Measurements from ENCODE around the gene C12orf42.

C12orf42 gene

DNA sequence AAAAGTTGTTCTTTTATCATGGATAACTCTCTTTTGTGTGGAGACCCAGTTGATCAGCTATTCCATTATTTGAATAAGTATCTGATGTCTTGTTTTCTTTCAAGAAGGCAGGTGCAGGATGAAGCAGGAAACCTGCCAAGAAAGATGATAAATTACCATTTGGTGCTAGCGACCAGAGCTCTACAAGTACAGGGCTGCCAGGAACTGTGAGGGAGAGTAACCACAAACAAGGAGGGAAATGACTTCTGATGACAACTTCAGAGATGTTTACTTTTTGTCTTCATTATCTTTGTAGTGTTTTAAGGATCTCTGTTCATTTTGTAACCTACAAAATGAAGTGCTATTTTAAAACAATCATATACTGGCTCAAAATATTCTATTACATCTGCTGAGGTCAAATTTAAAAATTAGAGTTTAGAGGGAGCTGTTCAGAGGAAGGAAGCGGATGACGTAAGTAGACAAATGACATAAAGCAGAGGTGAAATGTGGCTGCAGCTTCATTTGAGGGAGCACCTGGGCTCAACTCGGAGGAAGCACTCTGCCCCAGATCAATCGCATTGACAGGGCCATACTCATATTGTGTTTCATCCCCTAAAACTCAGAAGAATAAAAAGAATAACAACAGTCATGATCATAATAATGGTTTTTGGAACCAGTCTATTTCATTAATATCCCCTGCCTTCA lies 226.8 kb downstream of the C12orf42 start:
- no peak for DNase-seq (ENCODE audit: low read depth)

DNA sequence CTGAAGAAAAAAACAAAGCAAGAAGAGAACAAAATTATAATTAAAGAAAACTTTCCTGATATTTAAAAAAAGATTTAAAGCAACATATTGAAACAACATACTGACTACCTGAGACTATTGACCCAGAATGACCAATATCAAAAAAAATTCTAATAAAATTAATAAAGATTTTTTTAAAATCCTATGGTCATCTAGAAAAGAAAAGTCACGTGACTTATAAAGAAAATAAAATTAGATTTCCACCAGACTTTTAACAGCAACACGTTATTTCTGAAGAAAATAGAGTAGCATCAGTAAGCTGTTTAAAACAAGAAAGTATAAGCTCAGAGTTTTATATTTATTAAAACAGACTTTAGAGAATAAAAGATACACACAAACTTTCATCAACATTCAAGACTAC lies 238.0 kb downstream of the C12orf42 start:
- DNase-seq (ENCODE audit: low read depth) = no peak

All from activated T-helper 9 cell treated with anti-CD3 and anti-CD28 coated beads, Interleukin-2, amount 50 U/mL, for 16 hours (primary cell).